HUES64 (cell line): ENCODE results near the gene PSMB3. TPM values are rescaled to one million over a fixed set of nuclear protein-coding genes. Genes with fewer than 3 reads are reported as not detected.

ENCODE experiments used
- H3K27ac ChIP-seq: 2 replicates; pipeline ENCODE4 v1.7.0; 2013; ENCODE audit warnings: low read depth, low read length, inconsistent platforms
- H3K27me3 ChIP-seq: 2 replicates; pipeline ENCODE4 v1.6.1; 2013; ENCODE audit warnings: mild to moderate bottlenecking, low read length; ENCODE audit not compliant: insufficient read depth
- H3K36me3 ChIP-seq: 2 replicates; pipeline ENCODE4 v1.6.1; 2013; ENCODE audit warnings: mild to moderate bottlenecking, low read length; ENCODE audit not compliant: insufficient read depth
- H3K4me1 ChIP-seq: 2 replicates; pipeline ENCODE4 v1.6.1; 2013; ENCODE audit warnings: mild to moderate bottlenecking, low read length, moderate library complexity; ENCODE audit not compliant: insufficient read depth
- H3K4me3 ChIP-seq: 2 replicates; pipeline ENCODE4 v1.5.1; 2013; ENCODE audit warnings: mild to moderate bottlenecking, low read length, moderate library complexity
- H3K9ac ChIP-seq: 2 replicates; pipeline ENCODE4 v1.6.1; 2013; ENCODE audit warnings: mild to moderate bottlenecking, low read depth, low read length
- H3K9me3 ChIP-seq: 2 replicates; pipeline ENCODE4 v1.6.1; 2013; ENCODE audit warnings: low read depth, low read length; ENCODE audit not compliant: insufficient read depth
- WGBS: fragments of 150-250, 120-280 bp; methylation state at CpG from one replicate; pipeline ENCODE4 v1.1.7; 2013; ENCODE audit warnings: missing lambda C conversion rate; 5-methylcytosine and 5-hydroxymethylcytosine counted together
- polyA plus RNA-seq, 2 experiments: library from polyadenylated mRNA; stranded (reverse); fragments of 50-300 nt; gene quantifications; one replicate each; pipeline ENCODE4 v1.2.3, GENCODE V29; 2013

The PSMB3 gene
- polyA plus RNA-seq (2013, experiment 1 of 2), result 264 TPM
- 279 TPM for polyA plus RNA-seq (2013, experiment 2 of 2)

DNA sequence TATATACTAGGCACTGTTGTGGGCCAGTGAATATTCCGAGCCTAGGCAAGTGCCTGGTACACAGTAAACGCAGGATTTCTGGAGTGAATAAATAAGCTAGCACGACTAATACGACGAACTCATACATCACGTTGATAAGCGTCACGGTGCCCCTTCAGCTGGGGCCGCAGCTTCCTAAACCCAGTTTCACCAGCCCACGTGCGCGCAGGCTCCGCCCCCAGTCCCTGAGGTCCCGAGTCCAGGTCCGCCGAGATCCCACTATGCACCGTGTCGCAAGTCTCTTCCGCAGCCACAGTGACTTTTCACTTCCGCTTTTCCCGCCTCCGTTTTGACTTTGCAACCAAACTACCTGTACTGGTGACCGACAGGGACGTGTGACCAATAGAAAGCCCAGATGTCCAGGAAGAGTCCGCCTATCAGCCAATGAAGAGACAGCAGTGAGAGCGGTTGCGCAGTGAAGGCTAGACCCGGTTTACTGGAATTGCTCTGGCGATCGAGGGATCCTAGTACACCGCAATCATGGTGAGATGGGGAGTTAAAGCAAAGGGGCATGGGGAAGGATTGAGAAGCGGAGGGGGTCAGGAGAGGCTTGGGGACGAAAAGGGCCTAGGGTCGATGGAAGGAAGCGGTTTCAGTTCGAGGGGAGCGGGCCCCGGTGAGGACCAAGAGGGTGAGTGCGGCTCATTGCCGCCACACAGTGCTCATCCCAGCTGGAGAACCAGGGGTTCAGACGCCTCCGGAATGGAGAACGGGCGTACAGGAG, at the start of gene PSMB3:
PSMB3 (plus strand) TSS at position 434 of the 763 bp plus-strand sequence; CDS start at position 520, 86 bp downstream.
- H3K4me1 ChIP-seq, result 0 out of 2 replicates have a peak, but pooled peaks cover 4% of the 10 kb centered on the region
- peak within 1 kb of the TSS; percentile 89 for H3K9ac ChIP-seq
- H3K36me3 ChIP-seq, result peaks cover 27% of the 10 kb centered on the region
- peak within 1 kb of the TSS; percentile 91 for H3K4me3 ChIP-seq
- under 1% methylated on average over 44 of the region's 44 CpGs for WGBS
- H3K9me3 ChIP-seq, result no peaks in the 10 kb centered on the region
- H3K27me3 ChIP-seq, result peaks cover 6% of the 10 kb centered on the region; the same call in 1 of the 2 replicates
- H3K27ac ChIP-seq, result peak within 1 kb of the TSS; percentile 85

DNA sequence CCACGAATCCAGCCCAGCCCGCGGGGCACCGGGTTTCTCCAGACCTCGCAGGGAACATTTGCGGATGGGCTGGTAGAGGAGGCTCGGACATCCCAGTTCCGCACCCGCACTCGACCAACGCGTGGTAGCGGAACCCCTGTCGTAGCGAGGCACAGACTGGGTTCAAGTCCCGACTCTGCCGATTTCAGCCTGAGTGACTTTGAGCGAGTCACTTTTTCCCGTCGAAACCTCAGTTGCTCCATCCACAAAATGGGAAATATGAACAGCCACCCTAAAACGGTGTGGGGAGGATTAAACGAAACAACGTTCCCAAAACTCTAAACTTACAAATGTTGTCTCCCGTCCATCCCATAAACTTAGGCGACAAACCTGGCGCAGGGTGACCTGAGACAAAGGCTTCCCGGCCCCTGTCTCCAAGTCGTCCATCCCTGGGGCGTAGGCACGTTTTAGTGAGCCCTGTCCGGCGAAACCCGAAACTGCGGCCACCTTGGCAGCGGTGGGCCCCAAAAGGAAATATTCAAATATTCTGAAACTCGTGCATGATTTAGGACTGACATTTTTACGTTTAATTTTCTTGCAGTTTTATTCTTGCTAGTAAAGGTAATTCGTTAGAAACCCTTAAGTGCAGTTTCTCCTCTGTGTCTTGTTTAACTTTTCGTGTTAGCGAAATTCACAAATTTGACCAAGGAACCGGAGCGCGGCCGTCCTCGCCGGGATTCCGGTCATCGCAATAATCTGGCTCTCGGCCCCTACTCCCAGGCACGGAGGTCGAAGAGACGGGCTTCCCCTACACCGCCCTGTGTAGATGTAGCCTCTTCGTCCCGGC, 49.4 kb upstream of the PSMB3 start:
- Histone ChIP-seq H3K4me3 (peak overlapping the region; percentile 62), H3K9me3 (no peaks in the 10 kb centered on the region), H3K4me1 (peaks cover 26% of the 10 kb centered on the region), H3K27me3 (peaks cover 86% of the 10 kb centered on the region), H3K36me3 (0 out of 2 replicates have a peak, but pooled peaks cover 3% of the 10 kb centered on the region), H3K27ac (peak overlapping the region; percentile 41; the same call in 1 of the 2 replicates), H3K9ac (no peak overlapping the region)
- WGBS, result 2% methylated on average over 55 of the region's 55 CpGs

DNA sequence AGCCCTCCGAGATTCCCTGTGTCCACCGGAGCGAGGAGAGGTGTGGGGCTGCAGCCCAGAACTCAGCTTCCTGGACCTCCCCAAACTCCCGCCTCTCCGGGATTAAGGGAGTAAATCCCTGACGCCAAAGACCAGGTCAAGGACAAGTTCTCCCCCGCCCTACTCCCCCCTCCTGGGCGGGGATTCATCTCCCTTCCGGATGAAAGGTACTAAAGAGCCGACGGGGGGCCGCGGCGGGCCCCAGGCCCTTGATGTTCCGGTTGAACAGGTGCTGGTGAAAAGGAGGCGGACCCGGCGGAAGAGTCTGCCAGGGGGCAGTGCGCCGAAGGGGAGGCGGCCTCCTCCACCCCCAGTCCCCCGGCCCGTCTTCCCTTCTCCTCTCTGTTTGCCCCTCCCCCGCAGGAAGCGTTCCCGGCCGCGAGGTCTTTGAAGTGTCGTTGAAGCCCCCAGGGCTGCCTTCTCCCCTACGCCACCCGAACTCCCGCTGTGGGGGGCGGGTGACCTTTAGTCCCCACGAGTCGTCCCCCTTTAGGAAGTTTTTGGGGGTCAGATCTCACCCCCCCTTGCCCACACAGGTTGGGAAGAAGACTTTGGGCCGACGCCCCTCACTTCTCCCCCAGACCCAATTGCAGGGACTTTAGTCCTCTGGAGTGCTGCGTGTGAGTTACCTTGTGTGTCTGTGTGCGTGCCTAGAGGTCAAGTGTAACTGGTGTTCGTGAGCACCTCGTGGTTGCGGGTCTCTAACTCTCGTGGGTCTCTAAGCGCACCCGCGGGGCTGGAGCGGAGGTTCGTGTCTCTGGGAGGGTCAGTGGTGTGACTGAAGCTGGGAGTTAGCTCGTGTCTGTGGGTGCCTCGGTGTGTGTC, 48.6 kb upstream of the PSMB3 start:
- peak overlapping the region; percentile 41; the same call in 1 of the 2 replicates for H3K27ac ChIP-seq
- H3K4me1 ChIP-seq, result peaks cover 26% of the 10 kb centered on the region

DNA sequence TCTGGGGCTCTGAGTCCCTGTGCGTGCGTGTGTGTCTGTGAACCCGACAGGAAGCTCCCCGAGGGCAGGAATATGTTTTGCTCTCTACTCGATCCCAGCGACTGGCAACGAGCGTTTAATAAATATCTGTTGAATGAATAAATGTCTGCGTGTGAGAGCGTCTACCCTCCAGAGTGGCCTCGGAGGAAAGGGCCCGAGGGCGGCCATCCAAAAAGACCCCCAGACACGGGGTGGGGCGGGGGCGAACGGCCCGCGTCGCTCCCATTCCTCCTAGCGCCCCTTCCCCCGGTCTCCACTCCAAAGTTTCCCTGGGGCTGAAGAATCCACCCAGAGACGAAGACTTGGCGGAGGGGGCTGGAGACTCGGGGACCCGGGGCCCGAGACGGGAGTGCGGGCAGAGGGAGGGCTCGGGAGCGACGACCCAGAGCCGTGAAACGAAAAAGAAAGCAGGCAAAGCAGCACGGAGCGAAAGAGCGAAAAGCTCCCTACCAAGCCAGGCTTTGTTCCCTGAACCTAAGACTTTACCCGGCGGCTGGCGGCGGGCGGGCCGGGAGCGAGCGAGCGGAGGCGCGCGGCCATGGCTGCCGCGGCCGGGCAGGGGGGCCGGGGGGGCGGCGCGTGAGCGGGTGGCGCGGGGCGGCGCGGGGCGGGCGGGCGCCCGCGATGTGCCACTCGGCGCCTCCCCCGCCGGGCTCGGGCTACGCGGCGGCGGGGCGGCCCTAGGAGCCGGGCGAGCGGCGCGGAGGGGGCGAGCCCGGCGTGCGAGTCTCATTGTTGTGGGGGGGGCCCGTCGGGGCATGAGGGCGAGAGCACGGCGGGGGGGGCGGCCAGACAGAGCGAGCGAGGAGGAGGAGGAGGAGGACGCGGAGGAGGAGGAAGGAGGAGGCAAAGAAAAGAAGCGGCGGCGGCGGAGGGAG, 47.7 kb upstream of the PSMB3 start, which contains the start of gene MLLT6:
MLLT6 (plus strand) TSS at position 668 of the 917 bp plus-strand sequence. CDS start 360 bp downstream, outside the sequence.
- 0 out of 2 replicates have a peak within 1 kb of the TSS, but pooled peaks have one; percentile 43 for H3K9ac ChIP-seq
- 0 out of 2 replicates have a peak, but pooled peaks cover 3% of the 10 kb centered on the region for H3K36me3 ChIP-seq
- H3K4me1 ChIP-seq, result peaks cover 26% of the 10 kb centered on the region
- H3K27me3 ChIP-seq, result peaks cover 80% of the 10 kb centered on the region
- H3K27ac ChIP-seq, result peak within 1 kb of the TSS; percentile 56; the same call in 1 of the 2 replicates
- no peaks in the 10 kb centered on the region for H3K9me3 ChIP-seq
- under 1% methylated on average over 97 of the region's 100 CpGs for WGBS
- H3K4me3 ChIP-seq, result peak within 1 kb of the TSS; percentile 63

More for the DNA sequence above, 48.6 kb upstream of the PSMB3 start:
- Histone ChIP-seq H3K4me3 (peak overlapping the region; percentile 62), H3K9ac (no peak overlapping the region), H3K9me3 (no peaks in the 10 kb centered on the region), H3K27me3 (peaks cover 84% of the 10 kb centered on the region), H3K36me3 (0 out of 2 replicates have a peak, but pooled peaks cover 3% of the 10 kb centered on the region)
- WGBS, result under 1% methylated on average over 46 of the region's 50 CpGs

DNA sequence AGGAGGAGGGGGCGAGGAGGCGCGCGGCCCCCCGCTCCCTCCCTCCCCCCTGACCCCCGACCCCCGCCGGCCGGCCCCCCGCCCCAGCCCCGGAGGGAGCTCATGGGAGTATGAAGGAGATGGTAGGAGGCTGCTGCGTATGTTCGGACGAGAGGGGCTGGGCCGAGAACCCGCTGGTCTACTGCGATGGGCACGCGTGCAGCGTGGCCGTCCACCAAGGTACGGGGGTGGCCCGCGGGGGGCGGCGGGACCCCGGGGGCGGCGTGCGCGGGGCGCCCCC, 47.1 kb upstream of the PSMB3 start:
- Histone ChIP-seq H3K36me3 (0 out of 2 replicates have a peak, but pooled peaks cover 3% of the 10 kb centered on the region), H3K4me3 (peak overlapping the region; percentile 63), H3K27ac (no peak overlapping the region; the same call in 1 of the 2 replicates), H3K9me3 (no peaks in the 10 kb centered on the region), H3K9ac (no peak overlapping the region), H3K4me1 (peaks cover 26% of the 10 kb centered on the region), H3K27me3 (peaks cover 74% of the 10 kb centered on the region)
- 0% methylated on average over 23 of the region's 32 CpGs for WGBS

DNA sequence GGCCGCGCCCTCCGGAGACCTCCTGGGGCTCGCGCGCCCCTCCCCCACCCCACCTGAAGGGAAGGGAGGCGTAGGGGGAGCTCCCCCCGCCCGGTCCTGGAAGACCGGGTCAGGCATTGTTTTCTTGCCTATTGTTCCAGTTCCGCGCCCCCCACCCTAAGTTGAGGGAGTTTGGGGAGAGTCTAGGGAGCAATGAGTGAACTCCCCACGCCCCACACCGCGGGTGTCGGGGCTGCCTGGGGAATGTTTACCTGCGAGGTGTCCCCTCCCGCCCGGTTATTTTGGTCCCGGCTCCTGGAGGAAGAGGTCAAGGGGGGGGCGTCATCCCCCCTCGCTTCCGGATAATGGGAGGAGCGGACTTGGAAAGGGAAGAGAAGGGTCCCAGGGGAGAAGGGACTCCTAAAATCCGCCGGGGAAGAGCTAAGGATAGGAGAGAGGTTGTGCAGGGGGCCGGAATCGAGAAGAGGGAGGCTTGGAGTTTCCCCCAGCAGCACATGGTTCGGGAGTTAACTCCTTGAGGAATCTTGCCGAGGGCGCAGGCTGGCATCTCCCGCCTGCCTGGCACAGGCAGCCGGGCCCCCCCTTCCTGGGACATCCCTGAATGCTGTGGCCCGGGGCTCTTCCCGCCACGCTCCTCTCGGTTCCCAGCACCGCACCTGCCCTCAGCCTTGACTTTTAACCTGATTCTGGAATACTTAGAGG, 46.6 kb upstream of the PSMB3 start:
- Histone ChIP-seq H3K27ac (no peak overlapping the region; the same call in 1 of the 2 replicates), H3K27me3 (peaks cover 69% of the 10 kb centered on the region), H3K36me3 (0 out of 2 replicates have a peak, but pooled peaks cover 3% of the 10 kb centered on the region), H3K4me3 (peak overlapping the region; percentile 63), H3K9me3 (no peaks in the 10 kb centered on the region), H3K9ac (no peak overlapping the region), H3K4me1 (peaks cover 26% of the 10 kb centered on the region)
- under 1% methylated on average over 31 of the region's 38 CpGs for WGBS

DNA sequence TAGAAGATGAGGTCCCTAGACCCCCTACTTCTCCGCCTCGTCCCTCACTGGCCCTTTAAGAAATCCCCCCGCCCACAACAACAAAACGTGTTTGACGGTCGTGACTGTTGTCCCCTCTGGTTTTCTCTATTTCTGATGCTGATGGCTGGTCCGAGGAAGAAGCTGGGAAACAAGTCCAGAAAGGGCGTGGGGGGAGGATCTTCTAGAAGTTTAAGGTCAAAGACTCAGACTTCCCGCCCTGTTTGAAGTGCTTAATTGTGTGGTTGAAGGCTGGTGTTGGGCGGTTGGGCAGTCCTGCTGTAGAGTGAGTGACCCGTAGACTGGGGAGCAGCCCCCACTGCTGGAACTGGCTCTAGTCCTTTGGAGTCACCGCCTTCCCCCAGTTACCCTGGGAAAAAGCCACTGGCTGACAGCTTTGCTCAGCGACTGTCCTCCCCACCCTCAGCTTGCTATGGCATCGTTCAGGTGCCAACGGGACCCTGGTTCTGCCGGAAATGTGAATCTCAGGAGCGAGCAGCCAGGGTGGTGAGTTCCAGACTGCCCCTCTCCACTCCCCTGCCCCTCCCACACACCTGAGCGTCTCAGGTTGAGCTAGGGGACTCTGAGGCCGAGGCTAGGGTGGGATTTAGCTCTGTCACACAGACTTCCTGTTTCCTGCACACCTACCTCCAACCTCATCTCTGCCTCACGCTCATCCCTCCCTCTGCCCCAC, 45.9 kb upstream of the PSMB3 start:
- H3K9ac ChIP-seq, result no peak overlapping the region
- no peaks in the 10 kb centered on the region for H3K9me3 ChIP-seq
- H3K36me3 ChIP-seq, result 0 out of 2 replicates have a peak, but pooled peaks cover 3% of the 10 kb centered on the region
- WGBS, result 11% methylated on average over 19 of the region's 20 CpGs
- H3K4me1 ChIP-seq, result peaks cover 26% of the 10 kb centered on the region
- no peak overlapping the region for H3K27ac ChIP-seq
- peaks cover 62% of the 10 kb centered on the region for H3K27me3 ChIP-seq
- H3K4me3 ChIP-seq, result peak overlapping the region; percentile 63

DNA sequence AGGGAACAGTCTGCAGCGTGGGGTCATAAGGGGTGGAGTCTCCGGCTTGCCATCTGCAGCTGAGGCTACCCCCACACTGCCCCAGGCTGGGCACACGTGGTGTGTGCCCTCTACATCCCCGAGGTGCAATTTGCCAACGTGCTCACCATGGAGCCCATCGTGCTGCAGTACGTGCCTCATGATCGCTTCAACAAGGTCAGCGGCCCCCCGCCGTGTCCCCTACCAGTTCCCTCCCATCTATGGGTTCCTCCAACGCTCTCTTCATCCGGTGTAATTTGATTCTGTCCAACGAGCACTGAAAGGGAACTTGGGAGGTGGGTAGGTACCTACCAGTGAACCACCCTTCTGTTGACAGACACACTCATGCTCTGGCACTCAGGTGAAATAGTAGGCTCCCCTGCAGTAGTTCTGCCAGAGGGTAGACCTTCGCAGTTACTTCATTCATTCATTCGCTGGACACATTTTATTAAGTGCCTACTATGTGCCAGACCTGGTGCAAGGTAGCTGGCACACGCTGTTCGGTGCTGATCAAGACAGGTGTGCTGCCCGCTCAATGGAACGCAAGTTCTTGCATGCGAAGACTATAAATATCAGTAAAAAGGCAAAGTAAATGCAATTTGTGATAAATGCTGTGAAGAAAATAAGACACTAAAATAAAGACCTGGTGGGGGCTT, 44.7 kb upstream of the PSMB3 start:
- no peak overlapping the region for H3K27ac ChIP-seq
- peaks cover 24% of the 10 kb centered on the region for H3K4me1 ChIP-seq
- no peak overlapping the region; the same call in 1 of the 2 replicates for H3K4me3 ChIP-seq
- 86% methylated on average over 21 of the region's 21 CpGs for WGBS
- 0 out of 2 replicates have a peak, but pooled peaks cover 3% of the 10 kb centered on the region for H3K36me3 ChIP-seq
- H3K9me3 ChIP-seq, result no peaks in the 10 kb centered on the region
- H3K27me3 ChIP-seq, result peaks cover 50% of the 10 kb centered on the region
- no peak overlapping the region for H3K9ac ChIP-seq
